IMR-90 (cell line): ENCODE data around the gene PRR16. TPM values are rescaled to one million over a fixed set of nuclear protein-coding genes. Genes with fewer than 3 reads are reported as not detected.

Source experiments
- ATAC-seq: fragments of 200-7000 bp; cut with Tn5 transposase; 2 replicates; pipeline ENCODE4 v1.9.1; 2020; ENCODE audit warnings: low read depth, mild to moderate bottlenecking, moderate library complexity
- BruUV-seq: library from RNA; stranded (reverse); fragments of 400-500 nt; replicated peaks from 2 replicates; lab custom pipeline; 2021; lab: Mats Ljungman, UMichigan
- CTCF ChIA-PET: fragments of 300-600 bp; formaldehyde crosslinking; extraction: SDS; loops from one replicate; lab custom pipeline; 2021; ENCODE audit warnings: antibody characterized with exemption; lab: Yijun Ruan, JAX
- POLR2A ChIA-PET: fragments of 300-600 bp; sonication (Branson Sonifier 250); formaldehyde crosslinking; loops from one replicate; lab custom pipeline; 2022; ENCODE audit warnings: antibody characterized with exemption; ENCODE audit not compliant: unreplicated experiment; lab: Charles Lee
- DNase-seq: peaks from one replicate; pipeline ENCODE4 v3.0.0; 2013
- H2AFZ ChIP-seq: replicated peaks from 2 replicates; pipeline ENCODE3; 2013; ENCODE audit warnings: low read length, mild to moderate bottlenecking; ENCODE audit not compliant: poor library complexity
- H2AK5ac ChIP-seq: 2 replicates; pipeline ENCODE4 v1.6.1; 2013; ENCODE audit warnings: low read depth, low read length, inconsistent platforms
- H2AK9ac ChIP-seq: replicated peaks from 2 replicates; pipeline ENCODE3; 2013; ENCODE audit warnings: mild to moderate bottlenecking, low read depth, low read length, moderate library complexity; ENCODE audit not compliant: poor library complexity
- H2BK120ac ChIP-seq: 2 replicates; pipeline ENCODE4 v1.6.1; 2013; ENCODE audit warnings: low read depth, low read length, inconsistent platforms
- H2BK15ac ChIP-seq: 3 replicates; pipeline ENCODE4 v1.6.1; 2013; ENCODE audit warnings: low read depth, low read length, inconsistent platforms
- H2BK20ac ChIP-seq: 2 replicates; pipeline ENCODE4 v1.6.1; 2013; ENCODE audit warnings: low read depth, mild to moderate bottlenecking, inconsistent platforms, low read length, moderate library complexity
- H2BK5ac ChIP-seq: 2 replicates; pipeline ENCODE4 v1.6.1; 2013; ENCODE audit warnings: mild to moderate bottlenecking, low read depth, low read length, inconsistent platforms; ENCODE audit not compliant: poor library complexity, severe bottlenecking
- H3K14ac ChIP-seq: replicated peaks from 2 replicates; pipeline ENCODE4 v1.6.1; 2013; ENCODE audit warnings: low read depth, low read length, inconsistent platforms
- H3K18ac ChIP-seq: 2 replicates; pipeline ENCODE4 v1.6.1; 2013; ENCODE audit warnings: low read depth, low read length, control low read depth
- H3K23ac ChIP-seq: 2 replicates; pipeline ENCODE4 v1.6.1; 2013; ENCODE audit warnings: low read depth, low read length, inconsistent platforms
- H3K27ac ChIP-seq: 2 replicates; pipeline ENCODE4 v1.5.1; 2013; ENCODE audit warnings: mild to moderate bottlenecking, control low read depth, low read length; ENCODE audit not compliant: insufficient read depth
- H3K27me3 ChIP-seq: 2 replicates; pipeline ENCODE4 v1.6.1; 2013; ENCODE audit warnings: low read length; ENCODE audit not compliant: control insufficient read depth, insufficient read depth
- H3K36me3 ChIP-seq: 2 replicates; pipeline ENCODE4 v1.6.1; 2013; ENCODE audit warnings: low read length, mixed read lengths; ENCODE audit not compliant: control insufficient read depth, insufficient read depth
- H3K4ac ChIP-seq: 2 replicates; pipeline ENCODE4 v1.6.1; 2013; ENCODE audit warnings: low read depth, low read length, inconsistent platforms
- H3K4me1 ChIP-seq: 2 replicates; pipeline ENCODE4 v1.6.1; 2013; ENCODE audit warnings: low read length, mixed read lengths; ENCODE audit not compliant: control insufficient read depth, insufficient read depth
- H3K4me2 ChIP-seq: 2 replicates; pipeline ENCODE4 v1.6.1; 2013; ENCODE audit warnings: low read depth, mild to moderate bottlenecking, control low read depth, low read length, moderate library complexity
- H3K4me3 ChIP-seq: 2 replicates; pipeline ENCODE4 v1.5.1; 2013; ENCODE audit warnings: low read depth, mild to moderate bottlenecking, control low read depth, low read length, moderate library complexity; ENCODE audit not compliant: insufficient read depth
- H3K56ac ChIP-seq: 2 replicates; pipeline ENCODE4 v1.6.1; 2013; ENCODE audit warnings: low read length, inconsistent platforms; ENCODE audit not compliant: insufficient read depth; ENCODE audit errors: extremely low read depth
- H3K79me1 ChIP-seq, 2 experiments: 2 replicates each; pipeline ENCODE4 v1.6.1; 2013; ENCODE audit warnings: low read length in 2 of 2, inconsistent platforms in 1 of 2, low read depth in 1 of 2
- H3K9ac ChIP-seq: 2 replicates; pipeline ENCODE4 v1.6.1; 2013; ENCODE audit warnings: low read depth, low read length, control low read depth
- H3K9me1 ChIP-seq: 2 replicates; pipeline ENCODE4 v1.6.1; 2013; ENCODE audit warnings: low read length, inconsistent platforms; ENCODE audit not compliant: insufficient read depth
- H3K9me3 ChIP-seq: 2 replicates; pipeline ENCODE4 v1.6.1; 2013; ENCODE audit warnings: low read length; ENCODE audit not compliant: control insufficient read depth, insufficient read depth
- H4K20me1 ChIP-seq: 2 replicates; pipeline ENCODE4 v1.6.1; 2013; ENCODE audit warnings: low read length, inconsistent platforms; ENCODE audit not compliant: insufficient read depth
- H4K5ac ChIP-seq: 2 replicates; pipeline ENCODE4 v1.6.1; 2013; ENCODE audit warnings: mild to moderate bottlenecking, low read depth, low read length, control low read depth
- H4K8ac ChIP-seq, 2 experiments: 2 replicates each; pipeline ENCODE4 v1.6.1; 2013; ENCODE audit warnings: low read depth in 2 of 2, low read length in 2 of 2, control low read depth in 1 of 2, inconsistent platforms in 1 of 2
- H4K91ac ChIP-seq: 2 replicates; pipeline ENCODE4 v1.6.1; 2013; ENCODE audit warnings: low read depth, low read length, inconsistent platforms; ENCODE audit not compliant: insufficient read depth
- CEBPB ChIP-seq: IDR thresholded peaks from 2 replicates; pipeline ENCODE4 v1.6.1; 2012; ENCODE audit warnings: low read depth, low read length, improper control_type of control experiment
- FOS ChIP-seq: fragments of 150-350 bp; IDR thresholded peaks from 2 replicates; pipeline ENCODE4 v1.6.1; 2016; ENCODE audit warnings: low read depth, low read length
- MAFK ChIP-seq: IDR thresholded peaks from 2 replicates; pipeline ENCODE4 v1.6.1; 2012; ENCODE audit warnings: low read depth, low read length, improper control_type of control experiment
- MAZ ChIP-seq: IDR thresholded peaks from 2 replicates; pipeline ENCODE4 v1.6.1; 2012; ENCODE audit warnings: low read depth, mild to moderate bottlenecking, low read length, improper control_type of control experiment, moderate library complexity, borderline replicate concordance
- NFE2L2 ChIP-seq: fragments of 150-350 bp; IDR thresholded peaks from 2 replicates; pipeline ENCODE4 v1.6.1; 2016; ENCODE audit warnings: low read depth, mild to moderate bottlenecking, low read length
- POLR2A ChIP-seq: IDR thresholded peaks from 2 replicates; pipeline ENCODE4 v1.6.1; 2012; ENCODE audit warnings: mild to moderate bottlenecking, low read depth, low read length
- RAD21 ChIP-seq: IDR thresholded peaks from 2 replicates; pipeline ENCODE4 v1.6.1; 2012; ENCODE audit warnings: low read length, improper control_type of control experiment
- RCOR1 ChIP-seq: IDR thresholded peaks from 2 replicates; pipeline ENCODE4 v1.6.1; 2012; ENCODE audit warnings: mild to moderate bottlenecking, low read length, improper control_type of control experiment; ENCODE audit not compliant: insufficient replicate concordance
- RFX5 ChIP-seq: IDR thresholded peaks from 2 replicates; pipeline ENCODE4 v1.8.0; 2012; ENCODE audit warnings: low read depth, mild to moderate bottlenecking, low read length, moderate library complexity
- SMC3 ChIP-seq: fragments of 150-350 bp; IDR thresholded peaks from 2 replicates; pipeline ENCODE4 v1.6.1; 2016; ENCODE audit warnings: low read depth, mild to moderate bottlenecking, antibody characterized with exemption, low read length, moderate library complexity
- dilution Hi-C: fragments of 300-500 bp; cut with HindIII; formaldehyde crosslinking; loops from one replicate; pipeline ENCODE4 v1.14.3; 2018; ENCODE audit warnings: low sequenced_read_pairs; ENCODE audit not compliant: unreplicated experiment
- in situ Hi-C: fragments of 300-500 bp; cut with MboI; formaldehyde crosslinking; loops from 3 replicates; pipeline ENCODE4 v1.14.3; 2019; ENCODE audit warnings: low sequenced_read_pairs, inconsistent platforms, mixed read lengths
- intact Hi-C: fragments of 100-400 bp; cut with micrococcal nuclease; formaldehyde crosslinking; loops from 2 replicates; pipeline ENCODE4 v1.10.0; 2022
- polyA plus RNA-seq, 3 experiments: library from polyadenylated mRNA; depleted of rRNA; stranded (reverse); fragments of >200 nt; gene quantifications; 2 replicates each; pipeline ENCODE4 v1.2.3, GENCODE V29; 2012; ENCODE audit warnings: low replicate concordance in 1 of 3
- total RNA-seq: library from RNA; depleted of rRNA; stranded (reverse); fragments of >200 nt; gene quantifications from 2 replicates; pipeline ENCODE4 v1.2.3, GENCODE V29; 2012
- TF ChIP-seq, protein P1 (sequence below): fragments of 150-350 bp; IDR thresholded peaks from 2 replicates; pipeline ENCODE4 v1.6.1; 2017; ENCODE audit warnings: mild to moderate bottlenecking, antibody characterized with exemption, low read length, low read depth

Gene PRR16
- total and polyA plus RNA-seq, 2 of the 4 experiments (the other 2 are of a cell fraction) = 9.9 to 45.2 TPM

DNA sequence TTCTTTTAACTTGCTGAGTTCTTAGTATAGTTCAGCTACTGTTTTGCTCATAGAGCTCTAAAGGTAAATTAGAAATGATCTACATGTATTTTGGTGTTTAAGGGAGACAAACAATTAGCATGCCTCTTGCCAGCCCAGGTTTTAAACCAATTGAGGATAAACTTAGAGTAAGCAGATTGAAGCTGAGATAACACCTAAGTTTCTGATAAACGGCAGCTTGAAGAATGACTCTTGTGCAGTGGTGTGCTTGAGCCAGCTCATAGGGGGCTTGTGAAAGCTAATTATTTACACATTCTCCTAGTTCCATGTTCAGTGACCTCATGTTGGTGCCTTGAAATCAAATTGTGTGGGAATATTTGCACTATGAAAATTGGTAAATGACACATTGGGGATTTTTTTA lies 193.0 kb downstream of the PRR16 start (continued):
- no peak for TF ChIP-seq RCOR1
- TF ChIP-seq SMC3 = no peak

- H3K9me1 ChIP-seq = 0 out of 2 replicates have a peak, but pooled peaks cover 3% of the 10 kb centered on the region
- H3K18ac ChIP-seq = no peak overlapping the region
- no peak overlapping the region for H3K14ac ChIP-seq
- H4K91ac ChIP-seq = no peak overlapping the region
- intact Hi-C loops = loop anchor here (10.0 kb wide), 1 partner anchor 163 kb away; no protein-coding TSS in a partner anchor
- DNase-seq (peak; percentile 21), ATAC-seq (0 out of 2 replicates have a peak, but pooled peaks have one; percentile 40)
- H2BK20ac ChIP-seq = peak overlapping the region; percentile 16; the same call in 1 of the 2 replicates
- no TSS peak for BruUV-seq
- H3K23ac ChIP-seq = peak overlapping the region; percentile 66; the same call in 1 of the 2 replicates
- no peak overlapping the region for H2AFZ ChIP-seq
- no peak overlapping the region for H4K5ac ChIP-seq
- no peak overlapping the region for H4K8ac ChIP-seq
- peak overlapping the region; percentile 73 for H2BK5ac ChIP-seq
- ChIA-PET CTCF (interaction anchor here (0.6 to 1.6 kb wide), 4 partner anchors 13 to 555 kb away, joined by 3 read pairs; no protein-coding TSS in a partner anchor), POLR2A (no interaction called here)
- H3K27ac ChIP-seq = no peak overlapping the region
- no peak overlapping the region for H3K56ac ChIP-seq
- H2BK15ac ChIP-seq = no peak overlapping the region
- no peaks in the 10 kb centered on the region for H3K9me3 ChIP-seq
- H3K4me2 ChIP-seq = no peak overlapping the region
- H2BK120ac ChIP-seq = no peak overlapping the region
- dilution Hi-C loops = no loop called here
- H3K27me3 ChIP-seq = no peaks in the 10 kb centered on the region
- no peak overlapping the region for H3K9ac ChIP-seq
- H3K4me3 ChIP-seq = no peak overlapping the region
- TF ChIP-seq CEBPB (no peak), FOS (no peak), RAD21 (no peak), NFE2L2 (no peak), POLR2A (no peak), MAFK (no peak), SMC3 (no peak), RCOR1 (no peak), RFX5 (no peak), MAZ (no peak)
- TF ChIP-seq, protein P1, sequence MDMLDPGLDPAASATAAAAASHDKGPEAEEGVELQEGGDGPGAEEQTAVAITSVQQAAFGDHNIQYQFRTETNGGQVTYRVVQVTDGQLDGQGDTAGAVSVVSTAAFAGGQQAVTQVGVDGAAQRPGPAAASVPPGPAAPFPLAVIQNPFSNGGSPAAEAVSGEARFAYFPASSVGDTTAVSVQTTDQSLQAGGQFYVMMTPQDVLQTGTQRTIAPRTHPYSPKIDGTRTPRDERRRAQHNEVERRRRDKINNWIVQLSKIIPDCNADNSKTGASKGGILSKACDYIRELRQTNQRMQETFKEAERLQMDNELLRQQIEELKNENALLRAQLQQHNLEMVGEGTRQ = no peak
- H3K36me3 ChIP-seq = no peaks in the 10 kb centered on the region
- peaks cover 3 to 15% of the 10 kb centered on the region in 2 experiments; a peak in 2 of 4 replicates for H3K79me1 ChIP-seq
- no peak overlapping the region for H3K4ac ChIP-seq
- peaks cover 9% of the 10 kb centered on the region; the same call in 1 of the 2 replicates for H3K4me1 ChIP-seq
- no peaks in the 10 kb centered on the region for H4K20me1 ChIP-seq
- no peak overlapping the region for H2AK5ac ChIP-seq
- no peak overlapping the region for H2AK9ac ChIP-seq
- in situ Hi-C loops = no loop called here
Observed at GRCh38 chr5:120677481-120677880, 213.4 kb downstream of the PRR16 start.
